GM18519 (cell line): ENCODE results near the gene MDP1.

ENCODE experiments used
- ATAC-seq: cut with Tn5 transposase; IDR thresholded peaks from one replicate; pipeline ENCODE4 v1.9.1; 2021; ENCODE audit warnings: mild to moderate bottlenecking, moderate library complexity; ENCODE audit not compliant: unreplicated experiment, low FRiP score

Gene MDP1

GRCh38 chr14:24215495-24216344 lies at the start of gene MDP1:
TSS of gene MDP1 (minus strand) at chr14:24216066. CDS start at chr14:24215955, 111 bp downstream.
- peak; percentile 51 for ATAC-seq

GRCh38 chr14:24264298-24264697 lies 48.4 kb upstream of the MDP1 start:
- no peak for ATAC-seq

GRCh38 chr14:24263848-24264247 lies 48.0 kb upstream of the MDP1 start:
- no peak for ATAC-seq

GRCh38 chr14:24262821-24263733 lies 47.2 kb upstream of the MDP1 start, which contains the start of gene TGM1:
TSS of gene TGM1 (minus strand) at chr14:24263177. CDS start at chr14:24262352, 825 bp downstream.
- no peak for ATAC-seq

- ATAC-seq = no peak
Measured at GRCh38 chr14:24261969-24262327, 46.1 kb upstream of the MDP1 start.

GRCh38 chr14:24261256-24261968 lies 45.5 kb upstream of the MDP1 start:
- no peak for ATAC-seq

GRCh38 chr14:24260780-24261157 lies 44.9 kb upstream of the MDP1 start:
- ATAC-seq = no peak

- no peak for ATAC-seq
Measured at GRCh38 chr14:24260026-24260779, 44.3 kb upstream of the MDP1 start.

- no peak for ATAC-seq
Measured at GRCh38 chr14:24259282-24260025, 43.6 kb upstream of the MDP1 start.

GRCh38 chr14:24258548-24259265 lies 42.8 kb upstream of the MDP1 start:
- no peak for ATAC-seq

- no peak for ATAC-seq
Measured at GRCh38 chr14:24258119-24258518, 42.3 kb upstream of the MDP1 start.

GRCh38 chr14:24256960-24257359 lies 41.1 kb upstream of the MDP1 start:
- ATAC-seq = no peak

GRCh38 chr14:24255931-24256711 lies 40.3 kb upstream of the MDP1 start:
- no peak for ATAC-seq

GRCh38 chr14:24255438-24255837 lies 39.6 kb upstream of the MDP1 start:
- no peak for ATAC-seq

- no peak for ATAC-seq
Measured at GRCh38 chr14:24254630-24255392, 38.9 kb upstream of the MDP1 start.

- ATAC-seq = no peak
Measured at GRCh38 chr14:24253936-24254335, 38.1 kb upstream of the MDP1 start.
